Inflammatory macrophage treated with lipopolysaccharide for 1 hour (primary cell): ENCODE results near the gene SERINC2.

Source experiments
- DNase-seq, 2 donors: peaks; one replicate each; pipeline ENCODE4 v3.0.0-alpha.2; 2020 to 2022

Gene SERINC2

DNA sequence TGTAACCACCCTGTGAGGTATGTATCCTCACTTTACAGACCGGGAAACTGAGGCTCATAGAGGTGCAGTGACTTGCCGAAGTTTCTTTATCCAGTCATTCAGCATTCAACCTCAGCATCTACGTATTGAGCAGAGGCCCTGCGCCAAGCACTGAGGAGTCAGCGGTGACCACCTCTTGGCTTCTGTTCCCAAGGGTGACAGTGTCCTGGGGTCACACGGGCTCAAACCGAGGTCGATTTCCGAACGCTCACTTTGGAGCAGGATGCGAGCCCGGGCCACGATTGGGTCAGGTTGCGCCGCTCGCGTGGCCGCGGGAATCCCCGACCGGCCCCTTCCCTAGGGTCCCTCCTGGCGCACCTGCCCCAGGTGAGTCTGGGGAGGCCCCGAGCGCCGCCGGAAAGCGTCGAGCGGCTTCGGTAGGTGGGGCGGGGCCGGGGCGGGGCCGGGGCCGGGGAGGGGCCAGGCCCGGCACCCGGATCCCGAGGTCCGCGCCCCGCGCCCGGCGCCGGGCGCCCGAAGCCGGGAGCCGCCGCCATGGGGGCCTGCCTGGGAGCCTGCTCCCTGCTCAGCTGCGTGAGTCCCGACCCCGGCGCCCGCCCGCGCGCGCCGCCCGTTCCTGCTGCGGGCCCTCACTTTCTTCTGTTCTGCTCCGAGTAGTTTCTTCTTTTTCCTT, at the start of gene SERINC2:
TSS of gene SERINC2 (plus strand) at position 482 of the 673 bp plus-strand sequence. CDS start at position 535, 53 bp downstream.
- DNase-seq = no peak

DNA sequence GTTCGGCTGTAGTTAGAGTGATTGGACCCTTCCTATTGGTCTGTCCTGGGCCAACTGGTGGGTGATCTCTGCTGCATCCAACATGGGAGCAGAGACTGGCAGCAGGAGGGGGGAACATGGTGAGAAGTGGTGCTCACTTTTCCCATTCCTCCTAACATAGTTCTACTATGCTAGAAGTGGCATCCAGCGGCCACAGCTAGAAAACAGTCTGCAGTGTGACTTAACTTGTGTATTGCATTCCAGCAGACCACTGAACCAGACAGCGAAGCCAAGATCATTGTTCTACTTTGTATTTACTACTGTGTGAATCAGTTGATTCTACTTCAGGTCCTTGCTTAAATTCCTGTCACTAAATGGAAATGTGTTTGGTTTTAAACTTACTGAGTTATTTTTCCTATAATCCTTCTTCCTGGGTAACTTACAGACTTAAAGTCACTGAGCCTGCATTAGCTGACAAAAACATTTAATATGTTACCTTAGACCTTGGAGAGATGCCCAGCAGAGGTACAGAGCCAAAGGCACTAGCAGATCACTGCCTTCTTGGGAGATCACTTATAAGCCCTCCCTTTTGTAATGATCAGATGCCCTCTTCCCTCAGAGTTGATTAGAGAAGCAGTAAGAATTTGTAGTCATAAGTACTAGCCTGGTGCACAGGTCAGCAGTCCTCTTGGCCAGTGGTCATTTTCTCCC, 48.3 kb upstream of the SERINC2 start:
- DNase-seq = no peak

- no peak for DNase-seq
Measured at GRCh38 chr1:31366796-31367195, 46.2 kb upstream of the SERINC2 start.

GRCh38 chr1:31368611-31369107, 44.4 kb upstream of the SERINC2 start:
- no peak for DNase-seq

GRCh38 chr1:31370021-31370420, 43.0 kb upstream of the SERINC2 start:
- no peak for DNase-seq

- no peak for DNase-seq
Measured at GRCh38 chr1:31370565-31370964, 42.4 kb upstream of the SERINC2 start.

- peak; percentile 77 to 79 for DNase-seq
Measured at GRCh38 chr1:31371121-31371959, 41.7 kb upstream of the SERINC2 start.

- DNase-seq = no peak
Measured at GRCh38 chr1:31372051-31372450, 41.0 kb upstream of the SERINC2 start.

GRCh38 chr1:31372751-31373055, 40.3 kb upstream of the SERINC2 start:
- DNase-seq = no peak

GRCh38 chr1:31373056-31373896, 39.7 kb upstream of the SERINC2 start, which contains the start of gene FABP3:
Gene FABP3, minus strand, starts transcription at chr1:31373076. Its CDS starts 62 bp downstream, at chr1:31373014.
- peak; percentile 51 to 73 for DNase-seq

DNA sequence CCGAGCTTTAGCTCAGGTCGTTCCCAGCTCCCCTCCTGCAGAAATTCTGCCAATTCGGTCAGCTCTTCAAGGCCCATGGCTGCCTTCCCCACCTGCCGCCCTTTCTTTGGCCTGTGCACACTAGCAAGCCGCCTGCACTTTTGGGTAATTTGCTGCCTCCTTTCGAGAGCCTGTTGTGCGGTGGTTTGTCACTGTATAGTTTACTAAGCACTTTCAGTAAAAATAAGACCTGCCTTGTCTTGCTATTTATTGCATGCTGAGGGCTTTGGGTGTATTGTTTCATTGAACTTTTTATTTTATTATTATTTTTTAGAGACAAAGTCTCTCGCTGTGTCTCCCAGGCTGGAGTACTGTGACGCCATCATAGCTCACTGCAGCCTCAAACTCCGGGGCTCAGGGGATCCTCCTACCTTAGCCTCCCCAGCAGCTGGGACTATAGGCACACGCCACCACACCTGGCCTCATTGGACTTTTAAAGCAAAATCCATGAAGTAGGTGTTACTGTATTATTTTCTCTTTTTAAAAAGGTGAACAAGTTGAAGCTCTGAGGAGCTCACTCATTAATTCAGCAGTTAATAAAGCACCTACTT, 39.0 kb upstream of the SERINC2 start:
- no peak for DNase-seq

DNA sequence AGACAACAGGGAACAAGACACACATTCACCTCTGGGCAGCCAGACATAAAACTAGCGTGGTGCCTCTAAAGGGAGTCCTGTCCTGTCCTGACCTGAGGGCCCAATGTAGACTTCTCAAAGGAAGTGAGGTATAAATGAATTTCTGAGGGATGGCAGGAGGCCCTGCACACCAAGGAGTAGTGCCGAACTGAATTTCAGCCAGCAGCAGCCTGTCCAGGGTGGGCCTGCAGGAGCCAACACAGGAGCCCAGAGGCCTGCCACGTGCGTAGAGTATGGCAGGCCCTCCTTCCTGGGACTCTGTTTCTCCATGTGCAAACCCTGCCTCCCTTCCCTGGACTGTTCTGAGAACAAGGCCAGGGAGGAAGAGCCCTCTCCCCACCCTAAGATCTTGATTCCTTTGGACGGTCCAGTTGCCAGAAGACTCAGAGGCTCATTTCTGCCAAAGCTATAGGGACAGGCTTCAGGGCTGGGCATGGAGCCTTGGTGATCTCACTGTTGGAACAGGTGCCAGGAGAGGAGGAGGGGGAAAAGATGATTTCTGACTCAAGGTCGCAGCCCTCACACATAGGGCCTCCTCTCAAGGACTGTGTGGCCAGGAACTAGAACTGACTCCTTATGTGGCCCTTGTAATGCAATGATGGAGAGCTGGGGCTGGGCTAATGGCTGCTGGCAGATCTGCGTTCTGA, 38.4 kb upstream of the SERINC2 start:
- no peak for DNase-seq

GRCh38 chr1:31376375-31377134, 36.5 kb upstream of the SERINC2 start:
- DNase-seq = no peak

DNA sequence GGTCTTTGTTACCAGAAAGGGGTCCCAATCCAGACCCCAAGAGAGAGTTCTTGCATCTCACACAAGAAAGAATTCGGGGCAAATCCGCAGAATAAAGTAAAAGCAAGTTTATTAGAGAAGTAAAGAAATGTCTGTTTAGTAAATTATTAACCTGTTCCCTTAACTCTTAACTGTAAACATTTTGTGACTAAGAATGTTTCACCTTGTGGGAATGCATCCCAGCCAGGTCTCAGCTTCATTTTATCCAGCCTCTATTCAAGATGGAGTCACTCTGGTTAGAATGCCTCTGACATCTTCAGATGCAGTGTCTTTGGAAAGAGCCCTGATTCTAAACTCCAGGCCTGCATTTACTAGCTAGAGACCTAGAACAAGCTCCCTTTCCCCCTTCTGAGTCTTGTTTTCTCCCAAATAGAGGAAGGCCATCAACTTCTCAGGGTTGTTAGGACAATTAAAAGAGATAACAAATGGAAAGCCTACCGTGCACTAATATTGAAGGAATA, 35.6 kb upstream of the SERINC2 start:
- DNase-seq = no peak

GRCh38 chr1:31378001-31378400, 35.0 kb upstream of the SERINC2 start:
- DNase-seq = no peak

DNA sequence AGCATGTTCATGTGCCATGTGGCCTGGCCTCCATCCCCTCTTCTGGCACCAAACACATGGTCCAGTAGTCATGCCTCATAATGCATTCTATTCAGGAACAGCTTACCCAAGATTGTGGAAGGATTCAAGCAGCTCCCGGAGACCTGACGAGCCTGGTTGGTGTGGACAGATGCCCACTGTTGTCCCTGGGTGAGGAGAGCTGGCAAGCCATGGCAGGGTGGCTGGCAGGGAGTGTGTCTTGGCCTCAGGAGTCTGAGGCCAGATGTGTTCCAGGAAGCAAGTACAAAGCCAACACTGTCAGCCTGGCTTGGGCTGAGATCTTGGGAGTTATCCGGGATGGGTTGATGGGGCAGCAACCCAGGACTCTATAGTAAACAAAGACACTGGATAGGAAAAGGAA, 32.8 kb upstream of the SERINC2 start:
- no peak for DNase-seq

GRCh38 chr1:31381394-31382294, 31.4 kb upstream of the SERINC2 start:
- no peak for DNase-seq

DNA sequence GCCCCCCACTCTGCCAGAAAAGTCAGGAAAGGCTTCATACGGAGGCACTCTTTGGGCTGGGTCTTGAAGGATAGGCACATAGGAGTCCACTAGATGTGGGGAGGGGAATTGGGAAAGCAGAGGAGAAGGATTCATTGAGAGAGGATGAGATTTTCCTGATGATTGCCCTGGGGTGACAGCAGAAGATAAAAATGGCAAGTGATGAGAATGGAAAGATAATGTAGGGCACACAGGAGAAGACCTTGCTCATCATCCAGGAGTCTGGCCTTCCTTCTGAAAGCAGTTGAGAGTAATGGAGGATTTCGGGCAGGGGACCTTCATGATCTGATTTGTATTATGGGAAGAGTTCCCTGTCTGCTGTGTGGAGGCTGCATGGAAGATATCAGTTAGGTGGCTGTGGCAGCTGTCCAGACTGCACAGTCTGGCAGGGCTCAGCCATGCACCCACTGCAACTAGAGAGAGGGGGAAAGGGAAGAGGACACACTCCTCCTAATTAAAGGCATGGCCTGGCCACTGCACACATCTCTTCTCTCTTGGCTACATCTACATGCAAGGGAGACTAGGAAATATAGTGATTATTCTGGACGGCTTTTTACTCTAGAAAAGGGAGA, 30.5 kb upstream of the SERINC2 start:
- no peak for DNase-seq

GRCh38 chr1:31383967-31384366, 29.0 kb upstream of the SERINC2 start:
- peak; percentile 39 to 60 for DNase-seq
